Measurements from ENCODE around the gene MCRS1.
"Not testable (repeated sequence)": the region's sequence is repeated elsewhere in the genome, so short reads cannot be mapped to it uniquely, and the experiment has no call there.

Gene MCRS1

DNA sequence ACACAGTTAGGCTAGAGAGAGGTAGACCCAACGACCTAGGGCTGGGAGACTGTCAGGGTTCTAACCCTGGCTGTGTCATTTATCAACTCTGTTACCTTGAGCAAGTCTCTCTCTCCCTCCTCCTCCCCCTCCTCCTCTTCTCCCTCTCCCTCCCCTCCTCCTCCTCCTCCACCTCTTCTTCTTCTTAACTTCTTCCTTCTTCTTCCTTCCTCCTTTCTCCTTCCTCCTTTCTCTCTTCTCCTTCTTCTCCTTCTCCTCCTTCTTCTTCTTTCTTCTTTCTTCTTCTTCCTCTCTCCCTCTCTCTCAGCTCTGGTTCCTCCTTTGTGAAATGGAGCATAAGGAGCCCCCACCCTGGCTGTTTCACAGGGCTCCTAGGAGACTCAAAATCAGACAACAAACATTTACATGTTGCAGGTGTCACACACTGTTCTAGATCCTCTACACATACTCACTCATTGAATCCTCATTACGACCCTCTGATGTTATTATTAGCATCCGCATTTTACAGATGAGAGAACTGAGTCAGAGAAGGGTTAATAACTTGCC, 31.3 kb downstream of the MCRS1 start:
- TF ChIP-seq, protein P1, sequence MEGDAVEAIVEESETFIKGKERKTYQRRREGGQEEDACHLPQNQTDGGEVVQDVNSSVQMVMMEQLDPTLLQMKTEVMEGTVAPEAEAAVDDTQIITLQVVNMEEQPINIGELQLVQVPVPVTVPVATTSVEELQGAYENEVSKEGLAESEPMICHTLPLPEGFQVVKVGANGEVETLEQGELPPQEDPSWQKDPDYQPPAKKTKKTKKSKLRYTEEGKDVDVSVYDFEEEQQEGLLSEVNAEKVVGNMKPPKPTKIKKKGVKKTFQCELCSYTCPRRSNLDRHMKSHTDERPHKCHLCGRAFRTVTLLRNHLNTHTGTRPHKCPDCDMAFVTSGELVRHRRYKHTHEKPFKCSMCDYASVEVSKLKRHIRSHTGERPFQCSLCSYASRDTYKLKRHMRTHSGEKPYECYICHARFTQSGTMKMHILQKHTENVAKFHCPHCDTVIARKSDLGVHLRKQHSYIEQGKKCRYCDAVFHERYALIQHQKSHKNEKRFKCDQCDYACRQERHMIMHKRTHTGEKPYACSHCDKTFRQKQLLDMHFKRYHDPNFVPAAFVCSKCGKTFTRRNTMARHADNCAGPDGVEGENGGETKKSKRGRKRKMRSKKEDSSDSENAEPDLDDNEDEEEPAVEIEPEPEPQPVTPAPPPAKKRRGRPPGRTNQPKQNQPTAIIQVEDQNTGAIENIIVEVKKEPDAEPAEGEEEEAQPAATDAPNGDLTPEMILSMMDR (IDR thresholded peaks at IDR 0.05; ENCODE audit: insufficient read depth, low read depth, low read length, missing control alignments): no peak
- no peak overlapping the region for H3K4me3 ChIP-seq (ENCODE audit: low read length)
- no peak for DNase-seq (ENCODE audit: low read depth)

GRCh38 chr12:49535921-49536525, 31.9 kb downstream of the MCRS1 start:
- no peak overlapping the region for H3K4me3 ChIP-seq (ENCODE audit: low read length)
- peak; percentile 33 for DNase-seq (ENCODE audit: low read depth)
- TF ChIP-seq, protein P1 (IDR thresholded peaks at IDR 0.05; ENCODE audit: insufficient read depth, low read depth, low read length, missing control alignments): no peak

- TF ChIP-seq, protein P1 (IDR thresholded peaks at IDR 0.05; ENCODE audit: insufficient read depth, low read depth, low read length, missing control alignments): no peak
- H3K4me3 ChIP-seq (ENCODE audit: low read length): no peak overlapping the region
- no peak for DNase-seq (ENCODE audit: low read depth)
Measured at GRCh38 chr12:49534731-49535278, 33.1 kb downstream of the MCRS1 start.

GRCh38 chr12:49534122-49534521, 33.8 kb downstream of the MCRS1 start:
- DNase-seq (ENCODE audit: low read depth); H3K4me3 ChIP-seq (ENCODE audit: low read length): not testable (repeated sequence)

DNA sequence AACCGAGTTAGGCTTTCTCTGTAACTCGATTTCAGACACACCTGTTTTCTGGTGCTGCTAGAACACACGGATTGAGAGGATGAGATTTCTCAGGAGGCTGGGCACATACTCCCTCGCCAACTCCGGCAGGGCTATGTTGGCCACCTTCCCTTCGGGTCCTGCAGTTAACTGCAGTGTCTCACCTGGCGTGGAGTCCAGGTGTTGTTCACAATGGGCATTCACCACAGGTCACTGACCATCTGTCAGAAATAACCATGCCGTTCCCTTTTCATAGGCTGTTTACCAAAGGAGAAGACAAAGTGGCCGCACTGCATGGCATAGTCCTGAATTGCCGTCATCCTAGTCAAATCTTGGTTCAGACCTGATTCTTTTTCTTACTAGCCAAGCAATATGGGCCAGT, 34.6 kb downstream of the MCRS1 start:
- no peak for DNase-seq (ENCODE audit: low read depth)
- TF ChIP-seq, protein P1 (IDR thresholded peaks at IDR 0.05; ENCODE audit: insufficient read depth, low read depth, low read length, missing control alignments): no peak
- H3K4me3 ChIP-seq (ENCODE audit: low read length): no peak overlapping the region

- DNase-seq (ENCODE audit: low read depth): no peak
- TF ChIP-seq, protein P1 (IDR thresholded peaks at IDR 0.05; ENCODE audit: insufficient read depth, low read depth, low read length, missing control alignments): no peak
Measured at GRCh38 chr12:49531745-49532144, 36.2 kb downstream of the MCRS1 start.

GRCh38 chr12:49529414-49529813, 38.5 kb downstream of the MCRS1 start:
- TF ChIP-seq, protein P1 (IDR thresholded peaks at IDR 0.05; ENCODE audit: insufficient read depth, low read depth, low read length, missing control alignments): no peak
- H3K4me3 ChIP-seq (ENCODE audit: low read length): no peak overlapping the region
- no peak for DNase-seq (ENCODE audit: low read depth)

More at GRCh38 chr12:49531745-49532144, 36.2 kb downstream of the MCRS1 start:
- H3K4me3 ChIP-seq (ENCODE audit: low read length): no peak overlapping the region
